ENCODE results near the gene PEAK1. TPM values are rescaled to one million over a fixed set of nuclear protein-coding genes. Genes with fewer than 3 reads are reported as not detected.

The PEAK1 gene
- total and polyA plus RNA-seq, 10 of the 15 experiments (the other 5 are each of a cell fraction or from before 2014, with no cell fraction given), result 0.62 to 24.2 (median 11.2) TPM

- TF ChIP-seq HSF1 (IDR thresholded peaks at IDR 0.05; ENCODE audit: low read depth, low read length) (no peak), PAX5 (IDR thresholded peaks at IDR 0.05; ENCODE audit: borderline replicate concordance, low read depth, low read length) (0 out of 2 replicates have a peak, but pooled peaks have one; percentile 7), FOXK2 (IDR thresholded peaks at IDR 0.05) (no peak), SUPT20H (IDR thresholded peaks at IDR 0.05; ENCODE audit: borderline replicate concordance, control insufficient read depth, low read depth, low read length) (no peak), SREBF2 (IDR thresholded peaks at IDR 0.05; ENCODE audit: low read length) (no peak), BCLAF1 (IDR thresholded peaks at IDR 0.05) (no peak), CHD4 (IDR thresholded peaks at IDR 0.05) (no peak), ZNF24 (IDR thresholded peaks at IDR 0.05) (no peak), ATF7 (IDR thresholded peaks at IDR 0.05; ENCODE audit: low read depth) (no peak; the same call in 1 of the 2 replicates), NR2C2 (IDR thresholded peaks at IDR 0.05; ENCODE audit: borderline replicate concordance, control insufficient read depth, insufficient read length, low read depth) (no peak), NR2F1 (conservative IDR thresholded peaks at IDR 0.05) (no peak), TCF12 (IDR thresholded peaks at IDR 0.05; ENCODE audit: low read depth, low read length) (0 out of 2 replicates have a peak, but pooled peaks have one; percentile 11), NFIC (IDR thresholded peaks at IDR 0.05; ENCODE audit: low read depth, low read length) (no peak), RELA (IDR thresholded peaks at IDR 0.05; ENCODE audit: borderline replicate concordance, partially characterized antibody) (no peak), ZNF217 (IDR thresholded peaks at IDR 0.05) (0 out of 2 replicates have a peak, but pooled peaks have one; percentile 11), YY1 (IDR thresholded peaks at IDR 0.05; ENCODE audit: low read depth, low read length) (no peak), IRF4 (IDR thresholded peaks at IDR 0.05; ENCODE audit: low read depth, low read length) (no peak), SIX5 (IDR thresholded peaks at IDR 0.05; ENCODE audit: low read depth, low read length, severe bottlenecking) (no peak), BACH1 (IDR thresholded peaks at IDR 0.05; ENCODE audit: borderline replicate concordance) (no peak; the same call in 1 of the 2 replicates), NKRF (conservative IDR thresholded peaks at IDR 0.05) (no peak; the same call in 1 of the 2 replicates), SUZ12 (IDR thresholded peaks at IDR 0.05; ENCODE audit: unreplicated experiment) (no peak), RAD21 (IDR thresholded peaks at IDR 0.05; ENCODE audit: insufficient read depth, low read depth, low read length) (peak; percentile 38; the same call in 1 of the 2 replicates)
Measured at GRCh38 chr15:77418966-77419835, 703 bp downstream of the PEAK1 start (continued).

All from GM12878 (cell line).